Neural progenitor cell (in vitro differentiated cells): ENCODE results near the gene ZNF519.

Experiments used
- CTCF ChIP-seq: fragments of 200-600 bp; sonication (generic); IDR thresholded peaks from 2 replicates; pipeline ENCODE4 v1.5.1; 2017; ENCODE audit warnings: antibody characterized with exemption, mild to moderate bottlenecking
- EZH2 ChIP-seq: fragments of 200-600 bp; sonication (generic); IDR thresholded peaks from 2 replicates; pipeline ENCODE4 v1.6.1; 2017; ENCODE audit warnings: antibody characterized with exemption, mild to moderate bottlenecking, moderate library complexity
- EZH2phosphoT487 ChIP-seq: fragments of 200-600 bp; sonication (generic); IDR thresholded peaks from 2 replicates; pipeline ENCODE4 v1.6.1; 2017; ENCODE audit warnings: antibody characterized with exemption

DNA sequence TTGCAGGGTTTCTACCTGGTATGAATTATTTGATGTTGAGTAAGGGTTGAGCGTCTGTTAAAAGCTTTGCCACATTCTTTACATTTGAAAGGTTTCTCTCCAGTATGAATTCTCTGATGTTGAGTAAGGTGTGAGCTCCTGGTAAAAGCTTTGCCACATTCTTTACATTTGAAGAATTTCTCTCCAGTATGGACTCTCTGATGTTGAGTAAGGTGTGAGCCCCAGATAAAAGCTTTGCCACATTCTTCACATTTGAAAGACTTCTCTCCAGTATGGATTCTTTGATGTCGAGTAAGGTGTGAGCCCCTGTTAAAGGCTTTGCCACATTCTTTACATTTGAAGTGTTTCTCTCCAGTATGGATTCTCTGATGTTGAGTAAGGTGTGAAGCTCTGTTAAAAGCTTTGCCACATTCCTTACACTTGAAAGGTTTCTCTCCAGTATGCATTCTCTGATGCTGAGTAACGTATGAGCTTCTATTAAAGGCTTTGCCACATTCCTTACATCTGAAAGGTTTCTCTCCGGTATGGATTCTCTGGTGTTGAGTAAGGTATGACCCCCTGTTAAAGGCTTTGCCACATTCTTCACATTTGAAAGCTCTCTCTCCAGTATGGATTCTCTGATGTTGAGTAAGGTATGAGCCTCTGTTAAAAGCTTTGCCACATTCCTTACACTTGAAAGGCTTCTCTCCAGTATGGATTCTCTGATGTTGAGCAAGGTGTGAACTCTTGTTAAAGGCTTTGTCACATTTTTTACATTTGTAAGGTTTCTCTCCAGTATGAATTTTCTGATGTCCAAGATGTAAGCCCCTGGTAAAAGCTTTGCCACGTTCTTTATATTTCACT, 27.1 kb downstream of the ZNF519 start:
- TF ChIP-seq EZH2phosphoT487 (no peak), CTCF (no peak), EZH2 (no peak)
